CD4-positive, alpha-beta T cell treated with Interleukin-6 at 100 ng/mL for 8 hours (primary cell): ENCODE data around the gene MAIP1.
"Not testable (repeated sequence)": the region's sequence is repeated elsewhere in the genome, so short reads cannot be mapped to it uniquely, and the experiment has no call there.

Source experiments
- DNase-seq: peaks from one replicate; pipeline ENCODE4 v3.0.0-alpha.2; 2020; ENCODE audit warnings: mixed read lengths, low spot score

Gene MAIP1

DNA sequence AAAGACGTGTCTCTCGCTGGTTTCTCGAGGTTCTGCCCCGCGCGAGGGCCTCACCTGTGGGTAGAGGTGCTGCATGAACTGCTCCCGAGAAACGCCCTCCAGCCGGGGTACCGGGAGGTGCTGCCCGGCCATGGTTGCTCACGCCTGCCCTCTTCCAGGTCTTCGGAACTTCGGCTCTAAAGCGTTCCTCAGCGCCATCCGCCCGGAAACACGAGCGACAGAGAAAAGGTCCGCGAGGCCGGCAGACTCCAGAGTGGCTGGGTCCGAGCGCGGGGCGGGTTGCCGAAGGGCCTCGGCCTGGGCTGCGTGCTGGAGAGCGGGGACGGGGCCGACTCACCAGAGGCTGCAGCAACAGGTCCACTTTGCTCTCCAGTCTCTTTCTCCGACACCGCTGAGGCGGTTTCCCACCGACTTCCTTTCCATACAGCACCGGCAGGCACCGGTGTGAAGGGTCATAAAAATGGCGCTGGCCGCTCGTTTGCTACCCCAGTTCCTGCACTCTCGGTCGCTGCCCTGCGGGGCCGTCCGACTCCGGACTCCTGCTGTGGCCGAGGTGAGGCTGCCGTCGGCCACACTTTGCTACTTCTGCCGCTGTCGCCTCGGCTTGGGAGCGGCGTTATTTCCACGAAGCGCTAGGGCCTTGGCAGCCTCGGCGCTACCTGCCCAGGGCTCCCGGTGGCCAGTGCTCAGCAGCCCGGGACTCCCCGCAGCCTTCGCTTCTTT lies at the start of gene MAIP1, which contains the start of gene TYW5:
MAIP1 (plus strand) TSS at position 244 of the 723 bp plus-strand sequence; CDS start at position 461, 217 bp downstream.
TYW5 (minus strand) TSS at position 153 of the 723 bp plus-strand sequence; CDS start at position 132, 21 bp downstream.
- DNase-seq = peak; percentile 70

GRCh38 chr2:199907008-199907714 lies 48.2 kb upstream of the MAIP1 start:
- DNase-seq = no peak

DNA sequence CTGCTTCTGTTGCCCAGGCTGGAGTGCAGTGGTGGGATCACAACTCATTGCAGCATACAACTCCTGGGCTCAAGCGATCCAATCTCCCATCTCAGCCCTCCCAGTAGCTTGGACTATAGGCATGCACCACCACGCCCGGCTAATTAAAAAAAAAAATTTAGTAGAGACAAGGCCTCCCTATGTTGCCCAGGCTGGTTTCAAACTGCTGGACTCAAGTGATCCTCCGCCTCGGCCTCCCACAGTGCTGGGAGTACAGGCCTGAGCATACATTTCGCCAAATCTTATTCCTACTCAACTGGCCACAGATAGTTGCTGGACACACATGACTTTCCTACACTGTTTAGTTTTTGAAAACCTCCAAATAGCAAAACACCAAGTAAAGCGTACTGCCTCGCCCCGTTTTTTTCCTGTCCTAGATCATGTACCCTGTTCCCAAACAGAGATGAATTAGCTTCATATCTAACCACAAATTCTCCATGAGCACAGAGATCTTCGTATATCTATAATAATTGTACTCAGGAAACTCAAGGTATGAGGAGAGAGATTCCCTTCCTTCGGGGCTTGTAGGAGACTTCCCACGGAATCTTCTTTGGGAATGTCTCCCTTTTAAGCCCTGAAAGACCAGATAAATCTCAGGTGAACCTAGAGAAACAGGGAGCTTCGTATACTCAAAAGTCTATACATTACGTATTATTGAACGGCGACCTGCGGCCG lies 44.9 kb upstream of the MAIP1 start:
- no peak for DNase-seq

DNA sequence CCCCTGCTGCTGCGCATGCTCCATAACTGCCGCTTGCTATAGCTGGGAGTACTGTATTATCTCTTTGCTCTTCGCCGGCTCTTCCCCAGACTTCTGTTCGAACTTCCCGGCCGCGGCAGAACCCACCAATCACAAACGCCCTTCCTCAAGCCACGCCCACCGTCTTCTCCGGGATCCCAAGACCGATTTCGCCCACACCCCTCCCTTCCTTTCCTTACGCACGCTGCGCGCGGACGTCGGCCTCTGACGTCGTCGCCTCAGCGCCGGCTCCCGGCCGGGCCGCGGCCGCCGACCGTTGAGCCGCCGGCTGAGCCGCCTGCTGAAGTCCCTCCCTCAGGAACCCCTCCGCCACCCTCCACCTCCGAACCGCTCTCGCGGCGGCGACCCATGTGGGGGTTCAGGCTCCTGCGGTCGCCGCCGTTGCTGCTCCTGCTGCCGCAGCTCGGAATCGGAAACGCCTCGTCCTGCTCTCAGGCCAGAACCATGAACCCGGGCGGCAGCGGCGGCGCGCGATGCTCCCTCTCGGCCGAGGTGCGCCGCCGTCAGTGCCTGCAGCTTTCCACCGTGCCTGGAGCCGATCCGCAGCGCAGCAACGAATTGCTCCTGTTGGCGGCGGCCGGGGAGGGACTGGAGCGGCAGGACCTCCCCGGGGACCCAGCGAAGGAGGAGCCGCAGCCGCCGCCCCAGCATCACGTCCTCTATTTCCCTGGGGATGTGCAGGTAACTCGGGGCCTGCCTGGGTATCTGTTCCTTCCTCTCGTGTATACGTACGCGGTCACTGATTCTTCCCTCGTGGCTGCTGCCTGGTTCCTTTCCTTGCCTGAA lies 44.1 kb upstream of the MAIP1 start, which contains the start of gene C2orf69:
C2orf69 (plus strand) TSS at position 242 of the 825 bp plus-strand sequence; CDS start at position 388, 146 bp downstream.
- DNase-seq = peak; percentile 92

GRCh38 chr2:199911877-199912161 lies 43.6 kb upstream of the MAIP1 start:
- no peak for DNase-seq

- not testable (repeated sequence) for DNase-seq
These were observed 42.7 kb upstream of the MAIP1 start for GRCh38 chr2:199912553-199913114.

- DNase-seq = no peak
These were observed 40.9 kb upstream of the MAIP1 start for GRCh38 chr2:199914372-199914958.

- no peak for DNase-seq
These were observed 38.4 kb upstream of the MAIP1 start for GRCh38 chr2:199916980-199917379.

- DNase-seq = no peak
These were observed 32.5 kb upstream of the MAIP1 start for GRCh38 chr2:199922856-199923255.

DNA sequence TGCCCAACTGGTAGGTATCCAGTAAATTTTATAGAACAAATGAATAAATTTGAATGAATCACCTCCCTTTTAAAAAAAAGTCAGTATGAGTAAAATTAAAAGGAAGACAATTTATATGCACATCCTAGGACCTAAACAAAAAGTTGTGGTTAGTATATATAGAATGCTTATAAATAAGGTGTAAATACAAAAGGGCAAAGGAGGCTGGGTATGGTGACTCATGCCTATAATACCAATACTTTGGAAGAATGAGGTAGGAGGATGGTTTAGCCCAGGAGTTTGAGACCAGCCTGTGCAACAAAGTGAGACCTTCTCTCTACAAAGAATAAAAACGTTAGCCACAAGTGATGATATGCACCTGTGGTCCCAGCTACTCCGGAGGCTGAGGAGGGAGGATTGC lies 31.5 kb upstream of the MAIP1 start:
- no peak for DNase-seq

DNA sequence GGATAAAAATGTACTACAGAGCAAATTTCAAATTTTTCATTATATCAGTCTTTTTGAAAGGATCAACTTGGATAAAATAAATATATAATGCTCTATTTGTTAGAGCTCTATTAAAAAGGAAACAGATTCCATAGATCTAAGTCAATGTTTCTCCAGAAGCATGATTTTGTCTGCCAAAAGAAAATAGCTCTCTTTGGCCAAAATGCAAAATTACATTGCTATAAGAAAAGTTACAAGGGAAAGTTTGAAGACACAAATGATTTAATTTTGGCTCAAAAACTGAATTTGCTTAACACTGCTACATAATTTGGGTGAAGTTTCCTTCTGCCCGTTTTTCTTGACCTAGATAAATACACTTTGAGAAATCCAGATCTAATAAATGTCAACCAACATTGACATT lies 28.6 kb upstream of the MAIP1 start:
- no peak for DNase-seq

- DNase-seq = no peak
These were observed 27.2 kb upstream of the MAIP1 start for GRCh38 chr2:199928226-199928625.

GRCh38 chr2:199928626-199929025 lies 26.8 kb upstream of the MAIP1 start:
- no peak for DNase-seq

GRCh38 chr2:199929262-199929661 lies 26.1 kb upstream of the MAIP1 start:
- DNase-seq = no peak

- no peak for DNase-seq
These were observed 23.0 kb upstream of the MAIP1 start for GRCh38 chr2:199932312-199932855.

GRCh38 chr2:199933466-199933865 lies 21.9 kb upstream of the MAIP1 start:
- no peak for DNase-seq

- DNase-seq = no peak
These were observed 18.8 kb upstream of the MAIP1 start for GRCh38 chr2:199936554-199936953.

DNA sequence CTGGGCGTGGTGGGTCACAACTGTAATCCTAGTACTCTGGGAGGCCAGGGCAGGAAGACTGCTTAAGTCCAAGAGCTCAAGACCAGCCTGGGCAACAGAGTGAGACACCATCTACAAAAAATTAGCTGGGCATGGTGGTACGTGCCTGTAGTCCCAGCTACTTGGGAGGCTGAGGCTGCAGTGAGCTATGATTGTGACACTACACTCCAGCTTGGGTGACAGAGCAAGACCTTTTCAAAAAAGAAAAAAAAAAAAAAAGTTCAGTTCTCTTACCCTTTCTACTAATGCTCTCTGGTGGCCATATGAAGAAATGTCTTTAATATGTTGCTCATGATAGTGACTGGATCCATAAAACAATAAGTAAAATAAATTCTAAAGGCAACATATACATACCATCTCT lies 15.0 kb upstream of the MAIP1 start:
- no peak for DNase-seq

- DNase-seq = no peak
These were observed 12.0 kb upstream of the MAIP1 start for GRCh38 chr2:199943373-199943772.

DNA sequence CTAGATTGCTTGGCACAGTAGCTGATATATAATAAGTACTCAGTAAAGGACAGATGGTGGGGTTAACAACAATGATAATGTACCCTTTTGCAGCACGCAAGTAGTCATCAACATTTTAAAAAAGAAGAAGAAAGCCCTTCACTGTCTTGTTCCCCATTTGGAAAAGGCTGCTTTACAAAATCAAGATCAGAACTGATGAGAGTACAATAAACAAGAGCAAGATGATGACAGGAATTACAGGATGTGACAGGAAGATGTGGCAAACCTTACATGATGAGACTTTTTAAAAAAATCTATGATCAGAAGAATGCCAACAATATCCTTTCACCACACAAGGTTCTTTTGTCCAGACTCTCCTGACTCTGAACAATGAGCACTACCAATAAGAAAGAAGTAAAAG lies 9.2 kb upstream of the MAIP1 start:
- DNase-seq = no peak

GRCh38 chr2:199946836-199947235 lies 8.5 kb upstream of the MAIP1 start:
- DNase-seq = no peak
